HCT116 (cell line): ENCODE measurements around the gene CCDC185. TPM values are rescaled to one million over a fixed set of nuclear protein-coding genes. Genes with fewer than 3 reads are reported as not detected.

Experiments
- ATAC-seq: fragments of 200-7000 bp; cut with Tn5 transposase; 2 replicates; pipeline ENCODE4 v1.9.1; 2020; ENCODE audit warnings: mild to moderate bottlenecking, moderate library complexity
- BruUV-seq: library from RNA; stranded (reverse); fragments of 400-500 nt; replicated peaks from 2 replicates; lab custom pipeline; 2021; lab: Mats Ljungman, UMichigan
- CTCF ChIA-PET: fragments of 300-600 bp; sonication (Branson Sonifier 250); formaldehyde crosslinking; loops from one replicate; lab custom pipeline; 2021; ENCODE audit warnings: antibody characterized with exemption; lab: Charles Lee
- POLR2A ChIA-PET: fragments of 300-600, 350-600 bp; sonication (Branson Sonifier 250); formaldehyde crosslinking; loops from one replicate; lab custom pipeline; 2021; ENCODE audit warnings: antibody characterized with exemption; lab: Charles Lee
- RAD21 ChIA-PET, 2 experiments: fragments of 300-600 bp; sonication (Branson Sonifier 250); formaldehyde crosslinking; loops; one replicate each; lab custom pipeline; 2023; ENCODE audit warnings: low total read pairs in 2 of 2; ENCODE audit not compliant: uncharacterized antibody in 2 of 2, unreplicated experiment in 2 of 2, low non-redundant PET in 1 of 2; lab: Charles Lee
- DNase-seq: peaks from one replicate; pipeline ENCODE4 v3.0.0-alpha.2; 2010; ENCODE audit warnings: low read depth, low spot score
- H2AFZ ChIP-seq: fragments of 200-600 bp; shearing (Covaris generic), sonication (generic); 2 replicates; pipeline ENCODE4 v1.6.1; 2017; ENCODE audit warnings: low read depth, mixed run types, mixed read lengths, antibody characterized with exemption, low read length; ENCODE audit not compliant: poor library complexity, severe bottlenecking
- H3K27ac ChIP-seq: 2 replicates; pipeline ENCODE4 v1.5.1; 2012; ENCODE audit warnings: low read depth, low read length
- H3K27me3 ChIP-seq: fragments of 200-600 bp; sonication (generic); 2 replicates; pipeline ENCODE4 v1.6.1; 2016; ENCODE audit warnings: mixed run types, low read length, mixed read lengths; ENCODE audit not compliant: insufficient read depth
- H3K36me3 ChIP-seq, 2 experiments: fragments of 200-500 bp in 1 of 2; fragments of 200-600 bp in 1 of 2; sonication (Bioruptor generic) in 1 of 2; sonication (generic) in 1 of 2; 2 replicates each; pipeline versions ENCODE4 v1.5.1 to v1.6.1; 2014 to 2016; ENCODE audit warnings: low read length in 2 of 2, inconsistent platforms in 1 of 2, mixed read lengths in 1 of 2, mixed run types in 1 of 2; ENCODE audit not compliant: insufficient read depth in 2 of 2, control insufficient read depth in 1 of 2
- H3K4me1 ChIP-seq, 2 experiments: fragments of 200-600 bp in 1 of 2; sonication (generic) in 1 of 2; 2 replicates each; pipeline versions ENCODE4 v1.5.1 to v1.6.1; 2012 to 2017; ENCODE audit warnings: low read length in 2 of 2, inconsistent platforms in 1 of 2, mild to moderate bottlenecking in 1 of 2, mixed read lengths in 1 of 2, mixed run types in 1 of 2, moderate library complexity in 1 of 2; ENCODE audit not compliant: insufficient read depth in 2 of 2, control insufficient read depth in 1 of 2
- H3K4me2 ChIP-seq: fragments of 200-600 bp; sonication (generic); 2 replicates; pipeline ENCODE4 v1.6.1; 2017; ENCODE audit warnings: mixed run types, low read length, mixed read lengths
- H3K4me3 ChIP-seq, 2 experiments: fragments of 200-600 bp in 1 of 2; sonication (generic) in 1 of 2; replicated peaks in 1 of 2; 2 replicates each; pipeline ENCODE4 v1.5.1; 2011 to 2016; ENCODE audit warnings: low read length in 2 of 2, control low read depth in 1 of 2, low read depth in 1 of 2, mild to moderate bottlenecking in 1 of 2, mixed read lengths in 1 of 2, mixed run types in 1 of 2
- H3K79me2 ChIP-seq: fragments of 200-600 bp; sonication (generic); 2 replicates; pipeline ENCODE4 v1.6.1; 2017; ENCODE audit warnings: mild to moderate bottlenecking, mixed run types, low read length, moderate library complexity, mixed read lengths; ENCODE audit not compliant: insufficient read depth
- H3K9ac ChIP-seq: fragments of 200-600 bp; sonication (generic); 2 replicates; pipeline ENCODE4 v1.6.1; 2016; ENCODE audit warnings: low read length, mixed read lengths
- H3K9me2 ChIP-seq: fragments of 200-600 bp; sonication (generic), shearing (Covaris generic); 2 replicates; pipeline ENCODE4 v1.6.1; 2017; ENCODE audit warnings: mixed run types, mild to moderate bottlenecking, moderate library complexity; ENCODE audit not compliant: insufficient read depth
- H3K9me3 ChIP-seq, 2 experiments: fragments of 200-500 bp in 1 of 2; fragments of 200-600 bp in 1 of 2; sonication (Bioruptor generic) in 1 of 2; sonication (generic) in 1 of 2; 2 replicates each; pipeline ENCODE4 v1.6.1; 2014 to 2017; ENCODE audit warnings: low read length in 2 of 2, mixed read lengths in 2 of 2, inconsistent platforms in 1 of 2, low read depth in 1 of 2, mild to moderate bottlenecking in 1 of 2, mixed run types in 1 of 2, moderate library complexity in 1 of 2; ENCODE audit not compliant: control insufficient read depth in 1 of 2, insufficient read depth in 1 of 2
- H4K20me1 ChIP-seq: fragments of 200-600 bp; sonication (generic), shearing (Covaris generic); 2 replicates; pipeline ENCODE4 v1.6.1; 2017; ENCODE audit warnings: mixed run types, mild to moderate bottlenecking, moderate library complexity; ENCODE audit not compliant: insufficient read depth
- FOSL1 ChIP-seq: IDR thresholded peaks from 2 replicates; pipeline ENCODE4 v1.6.1; 2012; ENCODE audit warnings: low read depth
- SIN3A ChIP-seq: IDR thresholded peaks from 2 replicates; pipeline ENCODE4 v1.6.1; 2012; ENCODE audit warnings: low read depth
- SP1 ChIP-seq: IDR thresholded peaks from 2 replicates; pipeline ENCODE4 v1.6.1; 2012; ENCODE audit warnings: low read depth
- YY1 ChIP-seq: IDR thresholded peaks from 2 replicates; pipeline ENCODE4 v1.6.1; 2011; ENCODE audit warnings: low read length, low read depth, moderate library complexity, mild to moderate bottlenecking; ENCODE audit not compliant: insufficient replicate concordance; ENCODE audit errors: extremely low read depth
- ZFX ChIP-seq: fragments of 450-650 bp; IDR thresholded peaks from 2 replicates; pipeline ENCODE4 v1.6.1; 2017
- intact Hi-C: fragments of 100-400 bp; cut with micrococcal nuclease; formaldehyde crosslinking; loops from 2 replicates; pipeline ENCODE4 v1.10.0; 2022
- total RNA-seq: library from RNA; stranded (reverse); gene quantifications from one replicate; pipeline ENCODE4 v1.2.1, GENCODE V29; 2021; ENCODE audit not compliant: unreplicated experiment
- TF ChIP-seq, protein P1 (sequence below): IDR thresholded peaks from 2 replicates; pipeline ENCODE4 v1.6.1; 2012
- TF ChIP-seq, protein P2 (sequence below): IDR thresholded peaks from 2 replicates; pipeline ENCODE4 v1.6.1; 2012; ENCODE audit warnings: low read depth
- TF ChIP-seq, protein P3 (sequence below): IDR thresholded peaks from 2 replicates; pipeline ENCODE4 v1.6.1; 2012
- TF ChIP-seq, protein P4 (sequence below): IDR thresholded peaks from 2 replicates; pipeline ENCODE4 v1.6.1; 2011; ENCODE audit warnings: mild to moderate bottlenecking, low read length, moderate library complexity; ENCODE audit not compliant: insufficient replicate concordance; ENCODE audit errors: extremely low read depth

Gene CCDC185
- total RNA-seq, 1 experiment from 2014 or later = not detected

DNA sequence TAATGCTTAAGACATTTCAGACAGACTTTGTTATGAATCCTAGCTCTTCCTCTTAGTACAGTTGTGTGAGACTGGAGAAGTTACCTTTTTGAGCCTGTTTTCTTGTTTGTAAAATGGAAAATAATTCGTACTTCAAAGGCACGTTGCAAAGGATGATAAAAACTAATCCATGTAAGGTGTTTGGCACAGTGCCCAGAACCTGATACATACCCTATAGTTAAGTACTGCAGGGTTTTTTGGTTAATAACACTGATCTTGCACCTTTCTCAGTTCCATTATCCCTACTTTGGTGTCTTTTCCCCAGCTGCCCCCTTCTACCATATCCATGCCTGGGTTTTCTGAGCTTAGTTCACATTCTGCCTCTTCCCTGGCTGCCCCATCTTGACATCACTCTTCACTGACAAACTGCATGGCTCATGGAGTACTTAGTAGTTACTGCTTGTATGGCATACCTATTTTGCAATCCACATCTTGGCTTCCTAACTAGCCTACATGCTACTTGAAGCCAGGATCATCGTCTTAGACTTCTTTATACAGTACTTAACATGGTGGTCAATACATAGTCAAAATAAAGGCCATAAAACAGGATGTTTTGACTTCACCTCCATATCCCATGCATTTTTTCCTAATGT, 10.1 kb downstream of the CCDC185 start (continued):
- TF ChIP-seq YY1 = no peak
- TF ChIP-seq, protein P1, sequence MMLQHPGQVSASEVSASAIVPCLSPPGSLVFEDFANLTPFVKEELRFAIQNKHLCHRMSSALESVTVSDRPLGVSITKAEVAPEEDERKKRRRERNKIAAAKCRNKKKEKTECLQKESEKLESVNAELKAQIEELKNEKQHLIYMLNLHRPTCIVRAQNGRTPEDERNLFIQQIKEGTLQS = no peak
- TF ChIP-seq SIN3A = no peak
- TF ChIP-seq FOSL1 = no peak
- TF ChIP-seq, protein P2, sequence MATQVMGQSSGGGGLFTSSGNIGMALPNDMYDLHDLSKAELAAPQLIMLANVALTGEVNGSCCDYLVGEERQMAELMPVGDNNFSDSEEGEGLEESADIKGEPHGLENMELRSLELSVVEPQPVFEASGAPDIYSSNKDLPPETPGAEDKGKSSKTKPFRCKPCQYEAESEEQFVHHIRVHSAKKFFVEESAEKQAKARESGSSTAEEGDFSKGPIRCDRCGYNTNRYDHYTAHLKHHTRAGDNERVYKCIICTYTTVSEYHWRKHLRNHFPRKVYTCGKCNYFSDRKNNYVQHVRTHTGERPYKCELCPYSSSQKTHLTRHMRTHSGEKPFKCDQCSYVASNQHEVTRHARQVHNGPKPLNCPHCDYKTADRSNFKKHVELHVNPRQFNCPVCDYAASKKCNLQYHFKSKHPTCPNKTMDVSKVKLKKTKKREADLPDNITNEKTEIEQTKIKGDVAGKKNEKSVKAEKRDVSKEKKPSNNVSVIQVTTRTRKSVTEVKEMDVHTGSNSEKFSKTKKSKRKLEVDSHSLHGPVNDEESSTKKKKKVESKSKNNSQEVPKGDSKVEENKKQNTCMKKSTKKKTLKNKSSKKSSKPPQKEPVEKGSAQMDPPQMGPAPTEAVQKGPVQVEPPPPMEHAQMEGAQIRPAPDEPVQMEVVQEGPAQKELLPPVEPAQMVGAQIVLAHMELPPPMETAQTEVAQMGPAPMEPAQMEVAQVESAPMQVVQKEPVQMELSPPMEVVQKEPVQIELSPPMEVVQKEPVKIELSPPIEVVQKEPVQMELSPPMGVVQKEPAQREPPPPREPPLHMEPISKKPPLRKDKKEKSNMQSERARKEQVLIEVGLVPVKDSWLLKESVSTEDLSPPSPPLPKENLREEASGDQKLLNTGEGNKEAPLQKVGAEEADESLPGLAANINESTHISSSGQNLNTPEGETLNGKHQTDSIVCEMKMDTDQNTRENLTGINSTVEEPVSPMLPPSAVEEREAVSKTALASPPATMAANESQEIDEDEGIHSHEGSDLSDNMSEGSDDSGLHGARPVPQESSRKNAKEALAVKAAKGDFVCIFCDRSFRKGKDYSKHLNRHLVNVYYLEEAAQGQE = no peak
- TF ChIP-seq, protein P3, sequence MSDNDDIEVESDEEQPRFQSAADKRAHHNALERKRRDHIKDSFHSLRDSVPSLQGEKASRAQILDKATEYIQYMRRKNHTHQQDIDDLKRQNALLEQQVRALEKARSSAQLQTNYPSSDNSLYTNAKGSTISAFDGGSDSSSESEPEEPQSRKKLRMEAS = no peak
- TF ChIP-seq, all 23 proteins: peak for 0

DNA sequence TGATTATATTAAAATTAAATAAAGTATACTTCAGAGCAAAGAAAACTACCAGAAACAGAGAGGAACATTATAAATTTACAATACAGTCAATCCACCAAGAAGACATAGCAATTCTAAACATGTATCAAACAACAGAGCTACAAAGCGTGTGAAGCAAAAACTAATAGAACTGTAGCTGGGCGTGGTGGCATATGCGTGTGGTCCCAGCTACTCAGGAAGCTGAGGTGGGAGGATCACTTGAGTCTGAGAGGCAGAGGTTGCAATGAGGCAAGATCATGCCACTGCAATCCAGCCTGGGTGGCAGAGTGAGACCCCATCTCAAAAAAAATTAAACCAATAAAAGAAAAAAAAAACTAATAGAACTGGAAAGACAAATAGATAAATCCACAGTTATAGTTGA, 12.3 kb downstream of the CCDC185 start:
- H3K4me3 ChIP-seq = no peak overlapping the region
- peaks cover 11 to 19% of the 10 kb centered on the region in 2 experiments for H3K4me1 ChIP-seq
- H4K20me1 ChIP-seq = no peaks in the 10 kb centered on the region
- no peaks in the 10 kb centered on the region for H3K36me3 ChIP-seq
- BruUV-seq = no TSS peak
- DNase-seq = no peak
- H3K27me3 ChIP-seq = no peaks in the 10 kb centered on the region
- H3K27ac ChIP-seq = no peak overlapping the region
- H3K79me2 ChIP-seq = no peaks in the 10 kb centered on the region
- no peaks in the 10 kb centered on the region for H3K9me2 ChIP-seq
- H3K4me2 ChIP-seq = no peak overlapping the region
- ATAC-seq = no peak
- ChIA-PET POLR2A (no interaction called here), RAD21 (no interaction called here), CTCF (no interaction called here)
- no peak overlapping the region for H3K9ac ChIP-seq
- H3K9me3 ChIP-seq = no peaks in the 10 kb centered on the region
- no peak overlapping the region for H2AFZ ChIP-seq
- intact Hi-C loops = no loop called here
- TF ChIP-seq ZFX = no peak
- no peak for TF ChIP-seq FOSL1
- no peak for TF ChIP-seq SP1
- TF ChIP-seq, protein P2 = no peak
- TF ChIP-seq, protein P4, sequence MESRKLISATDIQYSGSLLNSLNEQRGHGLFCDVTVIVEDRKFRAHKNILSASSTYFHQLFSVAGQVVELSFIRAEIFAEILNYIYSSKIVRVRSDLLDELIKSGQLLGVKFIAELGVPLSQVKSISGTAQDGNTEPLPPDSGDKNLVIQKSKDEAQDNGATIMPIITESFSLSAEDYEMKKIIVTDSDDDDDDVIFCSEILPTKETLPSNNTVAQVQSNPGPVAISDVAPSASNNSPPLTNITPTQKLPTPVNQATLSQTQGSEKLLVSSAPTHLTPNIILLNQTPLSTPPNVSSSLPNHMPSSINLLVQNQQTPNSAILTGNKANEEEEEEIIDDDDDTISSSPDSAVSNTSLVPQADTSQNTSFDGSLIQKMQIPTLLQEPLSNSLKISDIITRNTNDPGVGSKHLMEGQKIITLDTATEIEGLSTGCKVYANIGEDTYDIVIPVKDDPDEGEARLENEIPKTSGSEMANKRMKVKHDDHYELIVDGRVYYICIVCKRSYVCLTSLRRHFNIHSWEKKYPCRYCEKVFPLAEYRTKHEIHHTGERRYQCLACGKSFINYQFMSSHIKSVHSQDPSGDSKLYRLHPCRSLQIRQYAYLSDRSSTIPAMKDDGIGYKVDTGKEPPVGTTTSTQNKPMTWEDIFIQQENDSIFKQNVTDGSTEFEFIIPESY = no peak
